ENCODE data around the gene ABCD2.

DNA sequence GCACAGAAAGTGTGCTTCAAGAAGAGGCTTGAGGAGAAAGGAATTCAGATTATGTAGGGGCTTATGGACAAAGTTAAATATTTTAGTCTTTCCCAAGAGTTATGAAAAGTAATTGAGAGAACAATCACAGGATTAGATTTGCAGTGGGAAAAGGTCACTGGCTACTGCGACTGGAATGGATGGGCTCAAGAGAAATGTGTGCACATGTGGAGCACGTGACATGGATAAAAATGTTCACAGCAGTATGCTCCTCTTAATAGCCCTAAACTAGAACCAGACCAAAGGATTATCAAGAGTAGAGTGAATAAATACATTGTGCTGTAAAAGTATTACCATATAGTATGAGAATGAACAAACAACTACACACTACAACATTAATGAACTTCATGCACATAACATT is 78.1 kb downstream of the ABCD2 start:
- TF ChIP-seq CREB1 (IDR thresholded peaks at IDR 0.05; ENCODE audit: low read depth) = no peak
- no peak for TF ChIP-seq CEBPB (IDR thresholded peaks at IDR 0.05)
